ENCODE measurements around the gene B4GALNT4.
A peak's percentile ranks its signal among the peaks of the same experiment; 100 is the strongest.
"Not testable (repeated sequence)": the region's sequence is repeated elsewhere in the genome, so short reads cannot be mapped to it uniquely, and the experiment has no call there.

Gene B4GALNT4

GRCh38 chr11:369336-370018 is at the start of gene B4GALNT4:
TSS of gene B4GALNT4 (plus strand) at chr11:369499. CDS start at chr11:369804, 305 bp downstream.
- DNase-seq (ENCODE audit: insufficient read length, low spot score) (no peak), FAIRE-seq (no peak)
- 0 out of 2 replicates have a peak, but pooled peaks have one; percentile 19 for TF ChIP-seq POLR2A (IDR thresholded peaks at IDR 0.05; ENCODE audit: low read depth, low read length)

- DNase-seq (ENCODE audit: insufficient read length, low spot score); FAIRE-seq: not testable (repeated sequence)
These were observed 49.4 kb upstream of the B4GALNT4 start for GRCh38 chr11:319888-320273.

- TF ChIP-seq POLR2A (IDR thresholded peaks at IDR 0.05; ENCODE audit: low read depth, low read length): no peak
- FAIRE-seq (no peak), DNase-seq (ENCODE audit: insufficient read length, low spot score) (no peak)
These were observed 45.1 kb upstream of the B4GALNT4 start for GRCh38 chr11:324156-324555.

- not testable (repeated sequence) for DNase-seq (ENCODE audit: insufficient read length, low spot score); FAIRE-seq
These were observed 44.4 kb upstream of the B4GALNT4 start for GRCh38 chr11:324593-325517.

- FAIRE-seq: no peak
- TF ChIP-seq POLR2A (IDR thresholded peaks at IDR 0.05; ENCODE audit: low read depth, low read length): no peak
- DNase-seq (ENCODE audit: insufficient read length, low spot score): no peak
These were observed 43.3 kb upstream of the B4GALNT4 start for GRCh38 chr11:325796-326591.

- no peak for TF ChIP-seq POLR2A (IDR thresholded peaks at IDR 0.05; ENCODE audit: low read depth, low read length)
- DNase-seq (ENCODE audit: insufficient read length, low spot score) (no peak), FAIRE-seq (no peak)
These were observed 42.8 kb upstream of the B4GALNT4 start for GRCh38 chr11:326592-326841.

- no peak for DNase-seq (ENCODE audit: insufficient read length, low spot score)
- no peak for FAIRE-seq
- no peak for TF ChIP-seq POLR2A (IDR thresholded peaks at IDR 0.05; ENCODE audit: low read depth, low read length)
These were observed 42.3 kb upstream of the B4GALNT4 start for GRCh38 chr11:326842-327580.

- DNase-seq (ENCODE audit: insufficient read length, low spot score): no peak
- no peak for TF ChIP-seq POLR2A (IDR thresholded peaks at IDR 0.05; ENCODE audit: low read depth, low read length)
- no peak for FAIRE-seq
These were observed 41.7 kb upstream of the B4GALNT4 start for GRCh38 chr11:327581-327923.

- no peak for TF ChIP-seq POLR2A (IDR thresholded peaks at IDR 0.05; ENCODE audit: low read depth, low read length)
- DNase-seq (ENCODE audit: insufficient read length, low spot score) (no peak), FAIRE-seq (no peak)
These were observed 41.3 kb upstream of the B4GALNT4 start for GRCh38 chr11:328012-328411.

GRCh38 chr11:328516-329100 is 40.7 kb upstream of the B4GALNT4 start:
- not testable (repeated sequence) for FAIRE-seq; DNase-seq (ENCODE audit: insufficient read length, low spot score)

GRCh38 chr11:329886-330253 is 39.4 kb upstream of the B4GALNT4 start:
- no peak for TF ChIP-seq POLR2A (IDR thresholded peaks at IDR 0.05; ENCODE audit: low read depth, low read length)
- DNase-seq (ENCODE audit: insufficient read length, low spot score) (no peak), FAIRE-seq (no peak)

- DNase-seq (ENCODE audit: insufficient read length, low spot score): no peak
- TF ChIP-seq POLR2A (IDR thresholded peaks at IDR 0.05; ENCODE audit: low read depth, low read length): no peak
- no peak for FAIRE-seq
These were observed 39.0 kb upstream of the B4GALNT4 start for GRCh38 chr11:330307-330693.

- TF ChIP-seq POLR2A (IDR thresholded peaks at IDR 0.05; ENCODE audit: low read depth, low read length): no peak
- no peak for FAIRE-seq
- DNase-seq (ENCODE audit: insufficient read length, low spot score): no peak
These were observed 38.5 kb upstream of the B4GALNT4 start for GRCh38 chr11:330694-331357.

Data from H54 (cell line).